Osteocyte (in vitro differentiated cells): ENCODE data around the gene CBR1. TPM values are rescaled to one million over a fixed set of nuclear protein-coding genes. Genes with fewer than 3 reads are reported as not detected.
A peak's percentile ranks its signal among the peaks of the same experiment; 100 is the strongest.

ENCODE experiments used
- DNase-seq: peaks from one replicate; pipeline ENCODE4 v3.0.0; 2021; ENCODE audit warnings: mixed read lengths; ENCODE audit not compliant: unreplicated experiment; ENCODE audit errors: extremely low spot score
- H3K27ac Mint-ChIP-seq: one replicate; pipeline ENCODE4 v1.8.0; 2021; ENCODE audit warnings: mild to moderate bottlenecking, mixed read lengths; ENCODE audit not compliant: unreplicated experiment
- H3K27me3 Mint-ChIP-seq: one replicate; pipeline ENCODE4 v1.8.0; 2021; ENCODE audit warnings: mixed read lengths; ENCODE audit not compliant: unreplicated experiment
- H3K36me3 Mint-ChIP-seq: one replicate; pipeline ENCODE4 v1.8.0; 2021; ENCODE audit warnings: mixed read lengths; ENCODE audit not compliant: unreplicated experiment
- H3K4me1 Mint-ChIP-seq: one replicate; pipeline ENCODE4 v1.8.0; 2021; ENCODE audit warnings: mixed read lengths; ENCODE audit not compliant: unreplicated experiment
- H3K4me3 Mint-ChIP-seq: one replicate; pipeline ENCODE4 v1.8.0; 2021; ENCODE audit warnings: mild to moderate bottlenecking, moderate library complexity, mixed read lengths; ENCODE audit not compliant: unreplicated experiment
- H3K9me3 Mint-ChIP-seq: one replicate; pipeline ENCODE4 v1.8.0; 2021; ENCODE audit warnings: mixed read lengths; ENCODE audit not compliant: unreplicated experiment
- total RNA-seq: library from RNA; stranded (reverse); gene quantifications from 2 replicates; pipeline ENCODE4 v1.2.1, GENCODE V29; 2021
- TF ChIP-seq, protein P1 (sequence below): fragments of 200-600 bp; sonication (generic); IDR thresholded peaks from 2 replicates; pipeline ENCODE4 v1.5.0; 2021; ENCODE audit warnings: antibody characterized with exemption, mild to moderate bottlenecking, moderate library complexity

CBR1 gene
- total RNA-seq, 1 donor from 2014 or later: 17.2 TPM

DNA sequence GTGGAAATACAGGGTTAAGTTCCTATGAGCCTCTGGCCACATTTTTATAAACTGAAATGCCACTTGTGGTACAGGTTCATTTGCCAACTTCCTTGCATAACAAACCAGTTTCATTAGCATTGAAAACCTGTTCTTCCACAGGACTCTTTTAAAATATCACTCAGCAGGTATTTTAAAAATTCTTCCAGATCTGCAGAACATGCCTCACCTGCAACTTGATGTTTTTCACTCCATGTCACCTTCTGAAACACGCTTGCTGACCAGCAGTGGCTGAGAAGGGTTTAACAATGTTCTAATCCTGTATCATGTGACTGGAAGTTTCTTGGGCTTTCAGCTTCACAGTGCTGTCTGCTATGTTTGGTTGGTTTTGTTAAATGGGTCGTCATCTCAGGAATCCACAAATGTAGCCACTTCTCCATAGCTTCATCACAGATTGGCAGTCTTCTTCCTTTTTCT lies 47.5 kb downstream of the CBR1 start:
- no peaks in the 10 kb centered on the region for H3K27me3 Mint-ChIP-seq
- H3K4me1 Mint-ChIP-seq: peaks cover 15% of the 10 kb centered on the region
- H3K27ac Mint-ChIP-seq: no peak overlapping the region
- DNase-seq: no peak
- TF ChIP-seq, protein P1, sequence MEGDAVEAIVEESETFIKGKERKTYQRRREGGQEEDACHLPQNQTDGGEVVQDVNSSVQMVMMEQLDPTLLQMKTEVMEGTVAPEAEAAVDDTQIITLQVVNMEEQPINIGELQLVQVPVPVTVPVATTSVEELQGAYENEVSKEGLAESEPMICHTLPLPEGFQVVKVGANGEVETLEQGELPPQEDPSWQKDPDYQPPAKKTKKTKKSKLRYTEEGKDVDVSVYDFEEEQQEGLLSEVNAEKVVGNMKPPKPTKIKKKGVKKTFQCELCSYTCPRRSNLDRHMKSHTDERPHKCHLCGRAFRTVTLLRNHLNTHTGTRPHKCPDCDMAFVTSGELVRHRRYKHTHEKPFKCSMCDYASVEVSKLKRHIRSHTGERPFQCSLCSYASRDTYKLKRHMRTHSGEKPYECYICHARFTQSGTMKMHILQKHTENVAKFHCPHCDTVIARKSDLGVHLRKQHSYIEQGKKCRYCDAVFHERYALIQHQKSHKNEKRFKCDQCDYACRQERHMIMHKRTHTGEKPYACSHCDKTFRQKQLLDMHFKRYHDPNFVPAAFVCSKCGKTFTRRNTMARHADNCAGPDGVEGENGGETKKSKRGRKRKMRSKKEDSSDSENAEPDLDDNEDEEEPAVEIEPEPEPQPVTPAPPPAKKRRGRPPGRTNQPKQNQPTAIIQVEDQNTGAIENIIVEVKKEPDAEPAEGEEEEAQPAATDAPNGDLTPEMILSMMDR: no peak
- no peaks in the 10 kb centered on the region for H3K36me3 Mint-ChIP-seq
- H3K9me3 Mint-ChIP-seq: no peaks in the 10 kb centered on the region
- no peak overlapping the region for H3K4me3 Mint-ChIP-seq

DNA sequence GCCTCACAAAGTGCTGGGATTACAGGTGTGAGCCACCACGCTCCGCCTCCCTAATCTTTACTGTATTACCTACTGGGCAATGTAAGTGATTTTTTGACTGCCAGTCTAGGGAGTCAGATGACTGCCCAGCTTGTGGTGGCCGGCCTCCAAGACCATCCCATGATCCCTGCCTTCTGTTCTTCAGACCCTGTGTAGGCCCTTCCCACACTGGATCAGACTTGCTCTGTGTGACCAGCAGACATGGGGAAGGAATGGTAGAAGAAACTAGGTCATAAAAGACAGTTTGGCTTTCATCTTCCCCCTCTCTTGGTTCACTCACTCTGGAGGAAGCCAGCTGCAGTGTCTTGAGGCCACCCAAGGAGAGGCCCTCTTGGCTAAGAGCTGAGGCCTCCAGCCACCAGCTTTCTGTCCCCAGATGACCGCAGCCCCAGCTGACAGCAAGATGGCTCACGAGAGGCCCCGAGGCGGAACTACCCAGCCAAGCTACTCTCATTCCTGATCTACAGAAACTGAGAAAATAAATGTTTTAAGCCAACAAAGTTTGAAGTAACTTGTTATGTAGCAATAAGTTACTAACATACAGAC lies 50.6 kb downstream of the CBR1 start:
- Mint-ChIP-seq H3K9me3 (no peaks in the 10 kb centered on the region), H3K27ac (peak overlapping the region; percentile 38), H3K4me3 (no peak overlapping the region), H3K36me3 (no peaks in the 10 kb centered on the region), H3K4me1 (peaks cover 4% of the 10 kb centered on the region), H3K27me3 (no peaks in the 10 kb centered on the region)
- TF ChIP-seq, protein P1: no peak
- no peak for DNase-seq

Other genes starting within 250 kb of the CBR1 start
- 16.4 and 16.6 TPM in 2 replicates for gene SETD4, start 9.5 kb upstream of the CBR1 start, total RNA-seq
- 7.5 and 7.9 TPM in 2 replicates for gene CBR3, start 65.1 kb downstream of the CBR1 start, total RNA-seq
- 14.3 and 16.5 TPM in 2 replicates for gene DOP1B, start 86.8 kb downstream of the CBR1 start, total RNA-seq